Ovary (tissue), 9 donors: ENCODE measurements around the gene ADAMTS5. TPM values are rescaled to one million over a fixed set of nuclear protein-coding genes. Genes with fewer than 3 reads are reported as not detected.

Source experiments
- DNase-seq, 5 donors: peaks; one replicate each; pipeline ENCODE4 v3.0.0-alpha.2; 2019 to 2020
- H3K27ac ChIP-seq, 2 donors: fragments of 200-600 bp; one replicate each; pipeline versions ENCODE4 v1.5.1 to v1.8.0; 2019 to 2022
- H3K27me3 ChIP-seq: fragments of 200-600 bp; one replicate; pipeline ENCODE4 v1.8.0; 2022
- H3K36me3 ChIP-seq: fragments of 200-600 bp; sonication (generic); one replicate; pipeline ENCODE4 v1.5.1; 2019
- H3K4me1 ChIP-seq: one replicate; pipeline ENCODE4 v1.8.1; 2013; ENCODE audit warnings: mild to moderate bottlenecking, moderate library complexity; ENCODE audit not compliant: insufficient read depth
- H3K4me3 ChIP-seq: fragments of 200-600 bp; sonication (generic); one replicate; pipeline ENCODE4 v1.5.1; 2017
- H3K9me3 ChIP-seq, 2 donors: fragments of 200-600 bp in 1 of 2; sonication (generic) in 1 of 2; one replicate each; pipeline versions ENCODE4 v1.5.1 to v1.8.1; 2013 to 2019; ENCODE audit warnings: mild to moderate bottlenecking in 1 of 2, moderate library complexity in 1 of 2
- EP300 ChIP-seq: sonication (generic); formaldehyde crosslinking; IDR thresholded peaks from one replicate; pipeline ENCODE4 v1.6.1; 2017; ENCODE audit warnings: antibody characterized with exemption
- POLR2A ChIP-seq: fragments of 450-650 bp; IDR thresholded peaks from one replicate; pipeline ENCODE4 v1.6.1; 2017; ENCODE audit warnings: antibody characterized with exemption, mild to moderate bottlenecking, moderate library complexity
- WGBS, 3 donors: extraction: QIAGEN DNeasy Blood & Tissue Kit in 1 of 3; methylation state at CpG; one replicate each; pipeline versions ENCODE4 v1.1.5 to v1.1.7; 2013 to 2017; 5-methylcytosine and 5-hydroxymethylcytosine counted together
- intact Hi-C, 4 donors: fragments of 100-400 bp; cut with DNase I; formaldehyde crosslinking; loops; one replicate each; pipeline versions ENCODE4 v1.11.0 to v1.15.1; 2022 to 2023
- polyA plus RNA-seq, 2 donors: library from polyadenylated mRNA; stranded (reverse); fragments of 200-250 nt in 1 of 2; fragments of 350-450 nt in 1 of 2; fragmentation: Illumina TruSeq in 1 of 2; extraction: RNeasy Lipid Tissue Mini Kit (QIAGEN cat#74804) in 1 of 2; gene quantifications; one replicate each; pipeline ENCODE4 v1.2.3, GENCODE V29; 2013 to 2014
- total RNA-seq, 7 donors: library from RNA; depleted of rRNA in 2 of 7; stranded (reverse); fragments of >200 nt in 2 of 7; fragmentation: NEBNext Ultra II Directional in 3 of 7; extraction: Animal tissue kit (Norgen Biotek cat#: 25700) in 3 of 7; gene quantifications; one replicate each; pipeline versions ENCODE4 v1.1.0 to v1.2.4, GENCODE V29; 2016 to 2023
- TF ChIP-seq, protein P1 (sequence below), 3 donors: fragments of 450-650 bp in 2 of 3; fragments of 200-600 bp in 1 of 3; IDR thresholded peaks; one replicate each; pipeline versions ENCODE4 v1.5.1 to v1.8.0; 2016 to 2022; ENCODE audit warnings: antibody characterized with exemption in 3 of 3, mild to moderate bottlenecking in 1 of 3
- donor health status: DM: no; HTN: no; CAD: no; lungs with moderate emphysema.
- donor health status: DM: no; HTN: no; CAD: no.
- donor health status: Bipolar disorder and iron deficiency.
- donor health status: DM: yes; HTN: yes; CAD: no.
- donor health status: DM: no; HTN: no; CAD: no.
- donor health status: DM: yes; HTN: yes; CAD: no.

Gene ADAMTS5
- total and polyA plus RNA-seq, 9 donors = 9.2 to 37.3 (median 21.0) TPM

DNA sequence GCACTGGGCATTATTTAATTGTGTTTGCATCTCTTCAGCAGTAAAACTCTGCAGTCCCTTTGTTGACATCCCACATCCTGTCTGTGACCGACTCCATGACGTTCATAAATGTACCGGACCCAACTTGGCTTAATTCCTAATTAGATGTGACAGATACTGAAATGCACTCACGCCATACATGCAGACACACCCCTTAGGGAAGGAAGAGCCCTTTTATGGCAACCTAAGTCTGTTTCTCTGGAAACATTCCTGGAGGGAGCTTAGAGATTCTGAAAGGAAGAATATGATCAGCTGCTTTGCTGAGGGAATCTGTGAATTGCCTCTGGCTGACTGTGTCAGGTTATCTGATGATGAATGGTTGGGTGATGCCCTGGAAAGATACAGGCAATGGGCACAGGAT is 33.4 kb downstream of the ADAMTS5 start:
- Histone ChIP-seq H3K27ac (no peak overlapping the region), H3K27me3 (no peaks in the 10 kb centered on the region), H3K4me3 (no peak overlapping the region), H3K4me1 (no peaks in the 10 kb centered on the region), H3K9me3 (no peaks in the 10 kb centered on the region), H3K36me3 (no peaks in the 10 kb centered on the region)
- intact Hi-C loops = no loop called here
- 68 to 91% (median 85%) methylated on average over 4 of the region's 4 CpGs for WGBS, 3 donors
- no peak for TF ChIP-seq EP300
- no peak for TF ChIP-seq POLR2A
- TF ChIP-seq, protein P1, sequence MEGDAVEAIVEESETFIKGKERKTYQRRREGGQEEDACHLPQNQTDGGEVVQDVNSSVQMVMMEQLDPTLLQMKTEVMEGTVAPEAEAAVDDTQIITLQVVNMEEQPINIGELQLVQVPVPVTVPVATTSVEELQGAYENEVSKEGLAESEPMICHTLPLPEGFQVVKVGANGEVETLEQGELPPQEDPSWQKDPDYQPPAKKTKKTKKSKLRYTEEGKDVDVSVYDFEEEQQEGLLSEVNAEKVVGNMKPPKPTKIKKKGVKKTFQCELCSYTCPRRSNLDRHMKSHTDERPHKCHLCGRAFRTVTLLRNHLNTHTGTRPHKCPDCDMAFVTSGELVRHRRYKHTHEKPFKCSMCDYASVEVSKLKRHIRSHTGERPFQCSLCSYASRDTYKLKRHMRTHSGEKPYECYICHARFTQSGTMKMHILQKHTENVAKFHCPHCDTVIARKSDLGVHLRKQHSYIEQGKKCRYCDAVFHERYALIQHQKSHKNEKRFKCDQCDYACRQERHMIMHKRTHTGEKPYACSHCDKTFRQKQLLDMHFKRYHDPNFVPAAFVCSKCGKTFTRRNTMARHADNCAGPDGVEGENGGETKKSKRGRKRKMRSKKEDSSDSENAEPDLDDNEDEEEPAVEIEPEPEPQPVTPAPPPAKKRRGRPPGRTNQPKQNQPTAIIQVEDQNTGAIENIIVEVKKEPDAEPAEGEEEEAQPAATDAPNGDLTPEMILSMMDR (IDR thresholded peaks at IDR 0.05) = no peak
- DNase-seq = no peak

DNA sequence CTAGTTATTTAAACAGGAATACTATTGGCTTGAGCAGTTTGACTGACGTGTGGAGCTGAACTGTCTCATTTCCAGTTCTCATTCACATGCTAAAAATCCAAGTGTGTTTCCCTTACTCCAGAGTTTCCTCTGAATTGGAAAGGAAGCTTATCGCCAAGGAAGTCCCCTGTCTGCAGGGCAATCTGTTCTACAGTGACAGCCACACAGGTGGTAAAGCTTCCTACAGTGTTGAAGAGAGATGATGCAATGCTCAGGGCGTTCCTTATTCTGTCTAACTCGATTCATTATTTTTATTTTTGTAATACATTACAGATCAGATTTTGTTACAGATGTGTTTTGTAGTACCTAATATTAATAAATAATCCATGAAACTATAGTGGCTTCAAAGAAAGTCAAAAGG is 41.3 kb downstream of the ADAMTS5 start:
- intact Hi-C loops = no loop called here
- 85 to 94% (median 87%) methylated on average over 4 of the region's 4 CpGs for WGBS, 3 donors
- Histone ChIP-seq H3K27me3 (no peaks in the 10 kb centered on the region), H3K27ac (no peak overlapping the region), H3K4me1 (no peaks in the 10 kb centered on the region), H3K9me3 (no peaks in the 10 kb centered on the region), H3K36me3 (no peaks in the 10 kb centered on the region), H3K4me3 (no peak overlapping the region)
- TF ChIP-seq POLR2A (no peak), EP300 (no peak)
- TF ChIP-seq, protein P1 (IDR thresholded peaks at IDR 0.05) = no peak
- no peak for DNase-seq

DNA sequence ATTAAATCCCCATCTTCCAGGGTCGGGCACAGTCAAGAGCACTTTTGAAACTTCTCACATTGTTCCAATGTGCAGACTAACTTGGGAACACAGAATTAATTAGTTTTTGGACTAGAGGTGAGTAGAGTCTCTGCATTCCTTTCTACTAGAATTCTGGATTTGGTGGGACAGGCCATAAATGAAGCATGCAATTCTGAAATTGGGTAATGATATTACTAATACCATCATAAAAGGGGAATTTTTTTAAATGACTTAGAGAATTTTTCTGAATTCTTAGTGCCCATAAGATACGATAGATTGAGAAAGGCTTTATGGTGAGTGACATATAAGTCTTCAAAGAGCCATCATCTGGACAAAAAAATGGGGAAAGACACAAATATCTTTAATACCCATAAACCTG is 41.8 kb downstream of the ADAMTS5 start:
- Histone ChIP-seq H3K4me1 (no peaks in the 10 kb centered on the region), H3K4me3 (no peak overlapping the region), H3K27me3 (no peaks in the 10 kb centered on the region), H3K9me3 (no peaks in the 10 kb centered on the region), H3K27ac (no peak overlapping the region), H3K36me3 (no peaks in the 10 kb centered on the region)
- DNase-seq = no peak
- WGBS, 3 donors = 92 to 97% (median 96%) methylated on average over 2 of the region's 2 CpGs
- intact Hi-C loops = no loop called here
- TF ChIP-seq, protein P1 (IDR thresholded peaks at IDR 0.05) = no peak
- TF ChIP-seq POLR2A (no peak), EP300 (no peak)

DNA sequence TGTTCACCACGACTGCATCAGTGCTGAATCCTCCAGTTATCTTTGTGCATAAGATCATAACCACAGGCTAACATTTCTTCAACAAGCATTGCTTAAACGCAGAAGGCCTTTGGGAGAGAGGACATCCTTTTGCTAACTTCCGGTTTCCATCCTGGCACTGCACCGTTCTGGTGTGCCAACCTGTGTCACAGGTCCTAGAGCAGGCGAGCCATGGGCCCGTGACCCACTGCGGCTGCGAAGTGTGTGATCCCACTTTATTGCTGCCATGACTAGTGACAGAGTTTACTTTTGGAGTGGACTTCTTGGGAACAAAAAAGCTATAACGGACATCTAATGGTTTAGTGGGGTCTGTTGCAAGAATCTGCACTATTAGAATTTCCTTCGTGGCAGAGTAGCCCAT is 42.9 kb downstream of the ADAMTS5 start:
- 94 to 95% (median 95%) methylated on average over 10 of the region's 10 CpGs for WGBS, 3 donors
- no peak for DNase-seq
- intact Hi-C loops = no loop called here
- TF ChIP-seq EP300 (no peak), POLR2A (no peak)
- TF ChIP-seq, protein P1 (IDR thresholded peaks at IDR 0.05) = no peak
- H3K4me3 ChIP-seq = no peak overlapping the region
- H3K27ac ChIP-seq = no peak overlapping the region
- H3K4me1 ChIP-seq = no peaks in the 10 kb centered on the region
- no peaks in the 10 kb centered on the region for H3K9me3 ChIP-seq
- no peaks in the 10 kb centered on the region for H3K36me3 ChIP-seq
- no peaks in the 10 kb centered on the region for H3K27me3 ChIP-seq

DNA sequence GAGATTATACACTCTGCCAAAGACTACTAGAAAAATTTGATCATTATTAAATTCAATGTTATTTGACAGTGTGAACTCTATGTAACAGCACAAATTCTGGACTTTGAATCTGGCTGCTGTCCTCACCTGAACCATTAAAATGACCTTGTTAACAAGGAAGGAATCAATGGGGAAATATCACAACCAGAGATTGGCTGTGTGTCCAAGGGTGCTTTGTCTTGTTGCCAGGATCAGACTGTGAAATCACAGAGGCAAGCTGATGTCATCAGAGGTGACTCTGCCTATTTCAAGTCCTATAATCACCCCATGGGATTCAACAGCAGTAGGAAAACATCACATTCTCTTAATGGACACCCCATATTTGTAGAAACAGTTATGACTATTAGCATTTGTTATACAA is 46.8 kb downstream of the ADAMTS5 start:
- peaks cover 2% of the 10 kb centered on the region for H3K4me1 ChIP-seq
- H3K27ac ChIP-seq = no peak overlapping the region
- TF ChIP-seq, protein P1 (IDR thresholded peaks at IDR 0.05) = no peak
- TF ChIP-seq POLR2A = no peak
- no peak for TF ChIP-seq EP300
- no peak for DNase-seq
- H3K36me3 ChIP-seq = no peaks in the 10 kb centered on the region
- intact Hi-C loops = no loop called here
- no peaks in the 10 kb centered on the region for H3K9me3 ChIP-seq
- H3K4me3 ChIP-seq = no peak overlapping the region
- no peaks in the 10 kb centered on the region for H3K27me3 ChIP-seq
